Thoracic aorta (tissue), 2 donors: ENCODE data around the gene MYL5. TPM values are rescaled to one million over a fixed set of nuclear protein-coding genes. Genes with fewer than 3 reads are reported as not detected.

Source experiments
- ATAC-seq: fragments of 150-250 bp; one replicate; pipeline ENCODE4 v1.8.0; 2017; ENCODE audit warnings: low read depth; ENCODE audit not compliant: insufficient number of reproducible peaks, low FRiP score
- DNase-seq: peaks from one replicate; pipeline ENCODE4 v3.0.0-alpha.2; 2020; ENCODE audit warnings: low spot score
- H3K27ac ChIP-seq, 2 donors: fragments of 200-600 bp; sonication (generic); 1 replicate in 1 of 2; 2 replicates in 1 of 2; pipeline ENCODE4 v1.5.1; 2016; ENCODE audit warnings: mild to moderate bottlenecking in 2 of 2, moderate library complexity in 2 of 2
- H3K27me3 ChIP-seq: fragments of 200-600 bp; sonication (generic); replicated peaks from 2 replicates; pipeline ENCODE4 v1.6.0; 2016; ENCODE audit warnings: mild to moderate bottlenecking; ENCODE audit not compliant: insufficient read depth
- H3K36me3 ChIP-seq: fragments of 200-600 bp; sonication (generic); one replicate; pipeline ENCODE4 v1.5.1; 2016
- H3K4me1 ChIP-seq, 2 donors: fragments of 200-600 bp; sonication (generic); 1 replicate in 1 of 2; 2 replicates in 1 of 2; pipeline versions ENCODE4 v1.5.1 to v1.6.0; 2016; ENCODE audit warnings: low read depth in 2 of 2, mild to moderate bottlenecking in 1 of 2; ENCODE audit not compliant: control insufficient read depth in 1 of 2
- H3K4me3 ChIP-seq: fragments of 200-600 bp; sonication (generic); 2 replicates; pipeline ENCODE4 v1.5.1; 2016; ENCODE audit warnings: mild to moderate bottlenecking
- H3K9me3 ChIP-seq: fragments of 200-600 bp; sonication (generic); 2 replicates; pipeline ENCODE4 v1.5.1; 2016
- CTCF ChIP-seq: fragments of 200-600 bp; sonication (generic); IDR thresholded peaks from one replicate; pipeline ENCODE4 v1.5.1; 2019; ENCODE audit warnings: antibody characterized with exemption
- total RNA-seq, 2 donors: library from RNA; depleted of rRNA; stranded (reverse); fragments of >200 nt; gene quantifications; one replicate each; pipeline versions ENCODE4 v1.1.0 to v1.2.3, GENCODE V29; 2016

MYL5 gene
- total RNA-seq, 2 donors from 2014 or later = 3.8 to 4.9 TPM

GRCh38 chr4:646460-646859 is 27.9 kb upstream of the MYL5 start:
- no peak for DNase-seq
- peaks cover 8% of the 10 kb centered on the region for H3K9me3 ChIP-seq
- H3K27me3 ChIP-seq = no peaks in the 10 kb centered on the region
- no peaks in the 10 kb centered on the region for H3K36me3 ChIP-seq
- H3K4me3 ChIP-seq = no peak overlapping the region
- no peak for TF ChIP-seq CTCF
- ATAC-seq = no peak
- H3K4me1 ChIP-seq = no peaks in the 10 kb centered on the region
- H3K27ac ChIP-seq = no peak overlapping the region

GRCh38 chr4:647481-647880 is 26.9 kb upstream of the MYL5 start:
- no peak for DNase-seq
- ATAC-seq = no peak
- Histone ChIP-seq H3K27ac (no peak overlapping the region), H3K36me3 (no peaks in the 10 kb centered on the region), H3K4me1 (no peaks in the 10 kb centered on the region), H3K27me3 (no peaks in the 10 kb centered on the region), H3K9me3 (no peaks in the 10 kb centered on the region), H3K4me3 (no peak overlapping the region)
- no peak for TF ChIP-seq CTCF

- TF ChIP-seq CTCF = no peak
- Histone ChIP-seq H3K36me3 (no peaks in the 10 kb centered on the region), H3K27me3 (no peaks in the 10 kb centered on the region), H3K4me3 (no peak overlapping the region), H3K9me3 (no peaks in the 10 kb centered on the region), H3K27ac (no peak overlapping the region), H3K4me1 (no peaks in the 10 kb centered on the region)
- no peak for DNase-seq
- no peak for ATAC-seq
Observed at GRCh38 chr4:648579-649292, 25.6 kb upstream of the MYL5 start.

- ATAC-seq = no peak
- no peaks in the 10 kb centered on the region for H3K36me3 ChIP-seq
- no peaks in the 10 kb centered on the region for H3K4me1 ChIP-seq
- H3K4me3 ChIP-seq = no peak overlapping the region
- no peaks in the 10 kb centered on the region for H3K27me3 ChIP-seq
- no peak for DNase-seq
- H3K9me3 ChIP-seq = no peaks in the 10 kb centered on the region
- no peak for TF ChIP-seq CTCF
- no peak overlapping the region for H3K27ac ChIP-seq
Observed at GRCh38 chr4:649293-649625, 25.1 kb upstream of the MYL5 start.

- no peaks in the 10 kb centered on the region for H3K4me1 ChIP-seq
- no peak overlapping the region for H3K27ac ChIP-seq
- no peaks in the 10 kb centered on the region for H3K36me3 ChIP-seq
- DNase-seq = no peak
- H3K9me3 ChIP-seq = no peaks in the 10 kb centered on the region
- no peak for ATAC-seq
- no peak for TF ChIP-seq CTCF
- H3K4me3 ChIP-seq = no peak overlapping the region
- no peaks in the 10 kb centered on the region for H3K27me3 ChIP-seq
Observed at GRCh38 chr4:649751-650310, 24.5 kb upstream of the MYL5 start.
